Sigmoid colon (tissue), 4 donors: ENCODE data around the gene RUNX2.

ENCODE experiments used
- CTCF ChIP-seq, 4 experiments: fragments of 450-650 bp in 3 of 4; fragments of 200-600 bp in 1 of 4; IDR thresholded peaks; one replicate each; pipeline ENCODE4 v1.5.1; 2016 to 2019; ENCODE audit warnings: antibody characterized with exemption in 4 of 4, mild to moderate bottlenecking in 3 of 4, moderate library complexity in 2 of 4
- EP300 ChIP-seq, 4 donors: sonication (generic); formaldehyde crosslinking; IDR thresholded peaks; one replicate each; pipeline ENCODE4 v1.6.1; 2017; ENCODE audit warnings: antibody characterized with exemption in 4 of 4
- POLR2A ChIP-seq, 2 donors: fragments of 450-650 bp; IDR thresholded peaks; one replicate each; pipeline ENCODE4 v1.6.1; 2016; ENCODE audit warnings: antibody characterized with exemption in 2 of 2, mild to moderate bottlenecking in 2 of 2, moderate library complexity in 2 of 2

GRCh38 chr6:45447716-45448115, 119.6 kb downstream of the RUNX2 start:
- TF ChIP-seq CTCF (IDR thresholded peaks at IDR 0.05), result no peak
- TF ChIP-seq POLR2A (IDR thresholded peaks at IDR 0.05), result no peak
- no peak for TF ChIP-seq EP300 (IDR thresholded peaks at IDR 0.05)
